ENCODE results near the gene OSBP2.

GRCh38 chr22:30923168-30923900 lies 228.7 kb downstream of the OSBP2 start:
- TF ChIP-seq POLR2A (IDR thresholded peaks at IDR 0.05) = no peak
- TF ChIP-seq CTCF (IDR thresholded peaks at IDR 0.05) = no peak
- no peak for TF ChIP-seq POLR2AphosphoS5 (IDR thresholded peaks at IDR 0.05)

Measured in breast epithelium (tissue), 3 donors.